ENCODE results near the gene CDCA8. TPM values are rescaled to one million over a fixed set of nuclear protein-coding genes. Genes with fewer than 3 reads are reported as not detected.

The CDCA8 gene
- total RNA-seq, 1 experiment from 2014 or later, result 64.7 TPM

DNA sequence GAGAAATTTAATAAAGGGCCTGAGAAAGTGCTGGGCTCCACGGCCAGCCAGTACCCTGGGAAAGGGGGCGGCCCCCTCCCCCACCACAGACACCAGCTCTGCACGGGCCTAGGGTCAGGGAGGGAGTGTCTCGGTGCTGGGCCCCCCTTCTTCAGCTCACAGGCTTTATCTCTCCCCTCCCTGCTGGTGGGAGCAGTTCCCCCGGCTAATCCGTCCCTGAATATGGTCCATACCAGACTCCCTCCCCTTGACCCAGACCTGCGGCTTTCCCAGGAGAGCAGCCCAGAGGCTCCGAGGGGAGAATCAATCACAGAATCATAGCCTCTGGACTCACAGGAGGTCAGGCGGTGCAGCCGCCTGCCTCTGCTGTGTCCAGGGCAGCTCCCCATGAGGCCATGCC is 31.7 kb upstream of the CDCA8 start:
- Histone ChIP-seq H3K4me1 (ENCODE audit: insufficient read depth, low read length, poor library complexity, severe bottlenecking) (no peaks in the 10 kb centered on the region), H3K4me3 (ENCODE audit: low read depth, low read length, poor library complexity, severe bottlenecking) (no peak overlapping the region), H3K36me3 (ENCODE audit: insufficient read depth, low read length, poor library complexity, severe bottlenecking) (no peaks in the 10 kb centered on the region), H3K27ac (ENCODE audit: low read depth, low read length, poor library complexity, severe bottlenecking) (no peak overlapping the region), H3K27me3 (replicated peaks; ENCODE audit: insufficient read depth, low read depth, low read length, poor library complexity) (no peaks in the 10 kb centered on the region), H3K9me3 (ENCODE audit: low read depth, low read length, poor library complexity, severe bottlenecking) (no peaks in the 10 kb centered on the region)
- POLR2A ChIA-PET (ENCODE audit: low non-redundant PET), result no interaction called here
- no TSS peak for BruUV-seq (replicated peaks)
- TF ChIP-seq EZH2 (IDR thresholded peaks at IDR 0.05; ENCODE audit: borderline replicate concordance, low read depth, low read length, poor library complexity, severe bottlenecking), result no peak
- TF ChIP-seq, protein P1, sequence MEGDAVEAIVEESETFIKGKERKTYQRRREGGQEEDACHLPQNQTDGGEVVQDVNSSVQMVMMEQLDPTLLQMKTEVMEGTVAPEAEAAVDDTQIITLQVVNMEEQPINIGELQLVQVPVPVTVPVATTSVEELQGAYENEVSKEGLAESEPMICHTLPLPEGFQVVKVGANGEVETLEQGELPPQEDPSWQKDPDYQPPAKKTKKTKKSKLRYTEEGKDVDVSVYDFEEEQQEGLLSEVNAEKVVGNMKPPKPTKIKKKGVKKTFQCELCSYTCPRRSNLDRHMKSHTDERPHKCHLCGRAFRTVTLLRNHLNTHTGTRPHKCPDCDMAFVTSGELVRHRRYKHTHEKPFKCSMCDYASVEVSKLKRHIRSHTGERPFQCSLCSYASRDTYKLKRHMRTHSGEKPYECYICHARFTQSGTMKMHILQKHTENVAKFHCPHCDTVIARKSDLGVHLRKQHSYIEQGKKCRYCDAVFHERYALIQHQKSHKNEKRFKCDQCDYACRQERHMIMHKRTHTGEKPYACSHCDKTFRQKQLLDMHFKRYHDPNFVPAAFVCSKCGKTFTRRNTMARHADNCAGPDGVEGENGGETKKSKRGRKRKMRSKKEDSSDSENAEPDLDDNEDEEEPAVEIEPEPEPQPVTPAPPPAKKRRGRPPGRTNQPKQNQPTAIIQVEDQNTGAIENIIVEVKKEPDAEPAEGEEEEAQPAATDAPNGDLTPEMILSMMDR (conservative IDR thresholded peaks at IDR 0.05; ENCODE audit: low read depth, low read length), result no peak
- no peak for DNase-seq (ENCODE audit: low spot score)
- CTCF ChIA-PET, result no interaction called here
- intact Hi-C loops (cut with micrococcal nuclease; ENCODE audit: unreplicated experiment), result no loop called here

DNA sequence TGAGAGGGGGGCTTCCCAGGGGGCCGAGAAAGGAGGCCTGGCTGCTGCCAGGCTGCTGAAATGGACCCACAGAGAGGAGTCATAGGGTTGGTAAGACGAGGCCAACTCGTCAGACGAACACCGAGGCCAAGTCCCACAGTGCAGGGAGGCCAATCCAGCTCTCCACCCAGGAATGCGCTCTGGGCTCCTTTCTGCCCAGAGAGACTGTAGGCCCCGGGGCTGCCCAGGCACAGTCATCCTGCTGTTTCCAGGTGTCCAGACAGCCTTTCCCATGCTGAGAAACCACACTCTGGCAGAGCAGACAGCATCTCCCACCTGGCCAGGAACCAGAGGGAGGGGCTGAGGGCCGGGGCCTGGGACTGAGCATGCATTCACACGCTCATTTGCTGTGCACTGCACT is 30.9 kb upstream of the CDCA8 start:
- no peak overlapping the region for H3K27ac ChIP-seq (ENCODE audit: low read depth, low read length, poor library complexity, severe bottlenecking)
- intact Hi-C loops (cut with micrococcal nuclease; ENCODE audit: unreplicated experiment), result no loop called here
- no peaks in the 10 kb centered on the region for H3K27me3 ChIP-seq (replicated peaks; ENCODE audit: insufficient read depth, low read depth, low read length, poor library complexity)
- no peaks in the 10 kb centered on the region for H3K4me1 ChIP-seq (ENCODE audit: insufficient read depth, low read length, poor library complexity, severe bottlenecking)
- BruUV-seq (replicated peaks), result no TSS peak
- no peak for TF ChIP-seq EZH2 (IDR thresholded peaks at IDR 0.05; ENCODE audit: borderline replicate concordance, low read depth, low read length, poor library complexity, severe bottlenecking)
- TF ChIP-seq, protein P1 (conservative IDR thresholded peaks at IDR 0.05; ENCODE audit: low read depth, low read length), result no peak
- no peak for DNase-seq (ENCODE audit: low spot score)
- ChIA-PET POLR2A (ENCODE audit: low non-redundant PET) (no interaction called here), CTCF (no interaction called here)
- H3K9me3 ChIP-seq (ENCODE audit: low read depth, low read length, poor library complexity, severe bottlenecking), result no peaks in the 10 kb centered on the region
- no peaks in the 10 kb centered on the region for H3K36me3 ChIP-seq (ENCODE audit: insufficient read depth, low read length, poor library complexity, severe bottlenecking)
- H3K4me3 ChIP-seq (ENCODE audit: low read depth, low read length, poor library complexity, severe bottlenecking), result no peak overlapping the region

DNA sequence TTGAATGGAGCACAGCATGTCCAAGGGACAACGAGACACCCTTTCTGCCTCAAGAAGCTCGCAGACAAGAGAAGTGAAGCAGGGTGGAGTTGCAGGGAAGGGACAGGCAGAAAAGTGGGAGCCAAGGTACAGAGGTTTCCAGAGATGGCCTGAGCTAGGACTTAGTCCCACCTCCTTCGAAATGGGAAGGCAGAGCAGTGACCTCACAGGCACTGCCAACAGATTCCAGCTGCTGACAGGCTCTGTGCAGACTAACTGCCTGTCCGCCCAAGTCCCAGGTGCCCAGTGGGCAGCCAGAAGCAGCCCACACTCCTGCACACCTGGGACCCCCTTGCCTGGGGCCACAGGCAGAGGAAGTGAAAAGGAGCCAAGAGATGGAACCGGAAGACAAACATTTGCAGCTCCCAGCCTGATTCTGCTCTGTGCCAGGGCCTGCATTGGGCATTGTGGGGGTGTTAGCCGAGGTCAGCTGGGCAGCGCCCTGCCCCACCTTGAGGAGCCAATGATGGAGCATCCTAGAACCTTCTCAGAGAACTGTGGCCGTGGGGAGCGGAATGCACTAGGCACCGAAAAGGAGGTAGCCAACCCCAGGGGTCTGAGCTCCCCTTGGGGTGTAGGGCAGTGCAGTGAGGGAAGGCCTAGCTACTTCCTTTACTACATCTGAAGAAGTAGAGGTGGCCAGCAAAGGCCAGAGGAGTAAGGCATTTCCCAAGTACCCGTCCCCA is 30.1 kb upstream of the CDCA8 start:
- CTCF ChIA-PET, result no interaction called here
- intact Hi-C loops (cut with micrococcal nuclease; ENCODE audit: unreplicated experiment), result no loop called here
- no peak for DNase-seq (ENCODE audit: low spot score)
- Histone ChIP-seq H3K4me3 (ENCODE audit: low read depth, low read length, poor library complexity, severe bottlenecking) (no peak overlapping the region), H3K27me3 (replicated peaks; ENCODE audit: insufficient read depth, low read depth, low read length, poor library complexity) (no peaks in the 10 kb centered on the region), H3K4me1 (ENCODE audit: insufficient read depth, low read length, poor library complexity, severe bottlenecking) (no peaks in the 10 kb centered on the region), H3K27ac (ENCODE audit: low read depth, low read length, poor library complexity, severe bottlenecking) (no peak overlapping the region), H3K36me3 (ENCODE audit: insufficient read depth, low read length, poor library complexity, severe bottlenecking) (no peaks in the 10 kb centered on the region), H3K9me3 (ENCODE audit: low read depth, low read length, poor library complexity, severe bottlenecking) (no peaks in the 10 kb centered on the region)
- POLR2A ChIA-PET (ENCODE audit: low non-redundant PET), result no interaction called here
- no TSS peak for BruUV-seq (replicated peaks)
- TF ChIP-seq, protein P1 (conservative IDR thresholded peaks at IDR 0.05; ENCODE audit: low read depth, low read length), result no peak
- TF ChIP-seq EZH2 (IDR thresholded peaks at IDR 0.05; ENCODE audit: borderline replicate concordance, low read depth, low read length, poor library complexity, severe bottlenecking), result no peak

Measured in A673 (cell line).